Heart left ventricle (tissue), 16 donors: ENCODE measurements around the gene GCHFR. TPM values are rescaled to one million over a fixed set of nuclear protein-coding genes. Genes with fewer than 3 reads are reported as not detected.

ENCODE experiments used
- ATAC-seq, 4 donors: fragments of 200-7000 bp; cut with Tn5 transposase; one replicate each; pipeline ENCODE4 v1.9.1; 2020 to 2022; ENCODE audit warnings: moderate library complexity in 4 of 4, mild to moderate bottlenecking in 3 of 4, moderate number of reproducible peaks in 1 of 4
- DNase-seq, 5 donors: peaks; one replicate each; pipeline ENCODE4 v3.0.0-alpha.2; 2020
- H3K27ac ChIP-seq, 12 donors: fragments of 200-600 bp; sonication (generic) in 4 of 12; one replicate each; pipeline versions ENCODE4 v1.5.0 to v1.8.0; 2016 to 2022; ENCODE audit warnings: mild to moderate bottlenecking in 2 of 12
- H3K27me3 ChIP-seq, 9 donors: fragments of 200-600 bp; sonication (generic) in 2 of 9; one replicate each; pipeline versions ENCODE4 v1.5.1 to v1.8.0; 2016 to 2022; ENCODE audit warnings: mild to moderate bottlenecking in 3 of 9
- H3K36me3 ChIP-seq, 9 donors: fragments of 200-600 bp; sonication (generic) in 2 of 9; one replicate each; pipeline versions ENCODE4 v1.5.0 to v1.8.0; 2018 to 2022; ENCODE audit warnings: mild to moderate bottlenecking in 2 of 9
- H3K4me1 ChIP-seq, 12 donors: fragments of 200-600 bp; sonication (generic) in 4 of 12; one replicate each; pipeline versions ENCODE4 v1.5.0 to v1.8.0; 2016 to 2022; ENCODE audit warnings: mild to moderate bottlenecking in 3 of 12
- H3K4me3 ChIP-seq, 12 donors: fragments of 200-600 bp; sonication (generic) in 4 of 12; one replicate each; pipeline versions ENCODE4 v1.5.0 to v1.8.0; 2017 to 2022; ENCODE audit warnings: mild to moderate bottlenecking in 9 of 12, moderate library complexity in 4 of 12
- H3K9me3 ChIP-seq, 12 donors: fragments of 200-600 bp; sonication (generic) in 4 of 12; one replicate each; pipeline versions ENCODE4 v1.5.0 to v1.8.0; 2016 to 2022; ENCODE audit warnings: mild to moderate bottlenecking in 1 of 12
- CTCF ChIP-seq, 12 donors: fragments of 200-600 bp; sonication (generic) in 4 of 12; IDR thresholded peaks; one replicate each; pipeline versions ENCODE4 v1.5.0 to v1.8.0; 2018 to 2022; ENCODE audit warnings: antibody characterized with exemption in 12 of 12, mild to moderate bottlenecking in 5 of 12
- POLR2A ChIP-seq, 2 donors: fragments of 450-650 bp; IDR thresholded peaks; one replicate each; pipeline ENCODE4 v1.6.1; 2017; ENCODE audit warnings: antibody characterized with exemption in 2 of 2, mild to moderate bottlenecking in 2 of 2, moderate library complexity in 2 of 2
- WGBS, 4 donors: extraction: QIAGEN DNeasy Blood & Tissue Kit in 2 of 4; methylation state at CpG; one replicate each; pipeline versions ENCODE4 v1.1.5 to v1.1.7; 2013 to 2018; 5-methylcytosine and 5-hydroxymethylcytosine counted together
- intact Hi-C, 10 donors: fragments of 100-400 bp; cut with DNase I; formaldehyde crosslinking; loops; one replicate each; pipeline versions ENCODE4 v1.11.1 to v1.14.2; 2022
- long read RNA-seq, 3 donors: library from polyadenylated mRNA; unstranded; transcript quantifications; one replicate each; pipeline ENCODE4 v2.0.0, GENCODE V29; 2020 to 2021
- polyA plus RNA-seq, 2 donors: library from polyadenylated mRNA; stranded (reverse); fragments of 200-250 nt; gene quantifications; one replicate each; pipeline ENCODE4 v1.2.3, GENCODE V29; 2013
- total RNA-seq, 9 donors: library from RNA; depleted of rRNA in 2 of 9; stranded (reverse); fragments of >200 nt in 2 of 9; fragmentation: NEBNext Ultra II Directional in 3 of 9; extraction: Animal tissue kit (Norgen Biotek cat#: 25700) in 3 of 9; gene quantifications; one replicate each; pipeline versions ENCODE4 v1.1.0 to v1.2.4, GENCODE V29; 2016 to 2023
- donor health status: ischemic (EF 13 %, LVEDD 7.1; RV severe dilation, severe dysfunction).
- donor health status: healthy with polysubstance abuse.
- donor health status: DM: no; HTN: yes; CAD: no.
- donor health status: DM: no; HTN: no; CAD: no.
- donor health status: ischemic (EF 25% LVEDD 6.9; RV normal size, moderate dysfunction).
- donor health status: ischemic (EF 25% LVEDD 5.7; RV mildly dilated, moderate dysfunction).
- donor health status: healthy.
- donor health status: DM: yes; HTN: yes; CAD: no.
- donor health status: ischemic (EF 35%, LVEDD 5.7; RV mildly dilated, moderate dysfunction).
- donor health status: nonischemic (EF 11% LVEDD 7.7; RV severe dilation, severe dysfunction).
- donor health status: DM: yes; HTN: yes; CAD: no.
- donor health status: PGD.
- donor health status: ischemic (EF 29% LVEDD 5.4; RV normal size, mild dysfunction).
- donor health status: nonischemic (EF 23%, LVEDD 6.1; RV moderate dilation, normal function).

GCHFR gene
- 10 to 100 TPM in 2 of 9 donors, 1 to 10 TPM in 7; 1.6 to 24.0 (median 6.6) TPM for total RNA-seq
- 10 to 100 TPM in 1 of 2 donors, 1 to 10 TPM in 1; 5.1 to 12.7 TPM for polyA plus RNA-seq
- long read RNA-seq, donor 1, partial matches to known transcripts: 3 of 8 reads
- long read RNA-seq, donor 1, other reads (novel, unspliced or antisense): 0 of 8 reads
- long read RNA-seq, donor 2, partial matches to known transcripts: 0 of 2 reads
- long read RNA-seq, donor 2, other reads (novel, unspliced or antisense): 0 of 2 reads
- long read RNA-seq, donor 3: 0 reads

GRCh38 chr15:40763801-40764628, at the start of gene GCHFR:
GCHFR (plus strand) TSS chr15:40764068; CDS start chr15:40764181, 113 bp downstream.
- TF ChIP-seq POLR2A (IDR thresholded peaks at IDR 0.05) (peak in 1 of 2 donors; percentile 59), CTCF (IDR thresholded peaks at IDR 0.05) (peak in 10 of 12 donors; percentile 8 to 55 (median 35))
- peaks cover 0 to 16% (median 4%) of the 10 kb centered on the region in 9 donors for H3K36me3 ChIP-seq
- H3K27me3 ChIP-seq: no peaks in the 10 kb centered on the region
- DNase-seq (peak; percentile 70 to 87 (median 74)), ATAC-seq (peak; percentile 26 to 78 (median 74))
- peaks cover 0 to 46% (median 23%) of the 10 kb centered on the region in 12 donors for H3K4me1 ChIP-seq
- intact Hi-C loops: loop anchor here in 4 of 10 donors (5.0 to 10.0 kb wide), 4 partner anchors 43 to 169 kb away; partner anchors contain the start of genes VPS18 (in 2 of the 4), DNAJC17 (in 1 of the 4), KNL1 (in 1 of the 4) and ZFYVE19 (in 1 of the 4)
- no peaks in the 10 kb centered on the region for H3K9me3 ChIP-seq
- WGBS, 4 donors: 0% methylated on average over 30 to 75 of the region's 75 CpGs
- H3K27ac ChIP-seq: peak within 1 kb of the TSS in 11 of 12 donors; percentile 47 to 80 (median 62)
- peak within 1 kb of the TSS; percentile 33 to 75 (median 58) for H3K4me3 ChIP-seq

- DNase-seq (no peak), ATAC-seq (no peak)
- 47 to 77% (median 55%) methylated on average over 2 of the region's 2 CpGs for WGBS, 4 donors
- H3K9me3 ChIP-seq: no peaks in the 10 kb centered on the region
- H3K27me3 ChIP-seq: no peaks in the 10 kb centered on the region
- H3K4me3 ChIP-seq: no peak overlapping the region
- no peak overlapping the region for H3K27ac ChIP-seq
- intact Hi-C loops: no loop called here
- H3K36me3 ChIP-seq: peaks cover 0 to 12% (median 0%) of the 10 kb centered on the region in 9 donors
- no peaks in the 10 kb centered on the region for H3K4me1 ChIP-seq
- TF ChIP-seq POLR2A (IDR thresholded peaks at IDR 0.05) (no peak), CTCF (IDR thresholded peaks at IDR 0.05) (no peak)
These were observed 49.7 kb upstream of the GCHFR start for GRCh38 chr15:40714144-40714543.

- Histone ChIP-seq H3K27me3 (no peaks in the 10 kb centered on the region), H3K4me3 (no peak overlapping the region), H3K9me3 (no peaks in the 10 kb centered on the region), H3K27ac (no peak overlapping the region), H3K4me1 (no peaks in the 10 kb centered on the region), H3K36me3 (peaks cover 0 to 12% (median 0%) of the 10 kb centered on the region in 9 donors)
- 91 to 97% (median 96%) methylated on average over 6 of the region's 6 CpGs for WGBS, 4 donors
- ATAC-seq (no peak), DNase-seq (no peak)
- no peak for TF ChIP-seq POLR2A (IDR thresholded peaks at IDR 0.05)
- TF ChIP-seq CTCF (IDR thresholded peaks at IDR 0.05): no peak
- intact Hi-C loops: no loop called here
These were observed 47.7 kb upstream of the GCHFR start for GRCh38 chr15:40716165-40716564.

- H3K4me3 ChIP-seq: no peak overlapping the region
- 47 to 73% (median 58%) methylated on average over 1 of the region's 1 CpG for WGBS, 4 donors
- no peaks in the 10 kb centered on the region for H3K27me3 ChIP-seq
- H3K36me3 ChIP-seq: no peaks in the 10 kb centered on the region
- no peak for ATAC-seq
- intact Hi-C loops: no loop called here
- DNase-seq: no peak
- no peaks in the 10 kb centered on the region for H3K4me1 ChIP-seq
- H3K27ac ChIP-seq: no peak overlapping the region
- H3K9me3 ChIP-seq: no peaks in the 10 kb centered on the region
- TF ChIP-seq POLR2A (IDR thresholded peaks at IDR 0.05): no peak
- no peak for TF ChIP-seq CTCF (IDR thresholded peaks at IDR 0.05)
These were observed 42.2 kb upstream of the GCHFR start for GRCh38 chr15:40721701-40722100.
